ENCODE results near the gene FLT1.

FLT1 gene

DNA sequence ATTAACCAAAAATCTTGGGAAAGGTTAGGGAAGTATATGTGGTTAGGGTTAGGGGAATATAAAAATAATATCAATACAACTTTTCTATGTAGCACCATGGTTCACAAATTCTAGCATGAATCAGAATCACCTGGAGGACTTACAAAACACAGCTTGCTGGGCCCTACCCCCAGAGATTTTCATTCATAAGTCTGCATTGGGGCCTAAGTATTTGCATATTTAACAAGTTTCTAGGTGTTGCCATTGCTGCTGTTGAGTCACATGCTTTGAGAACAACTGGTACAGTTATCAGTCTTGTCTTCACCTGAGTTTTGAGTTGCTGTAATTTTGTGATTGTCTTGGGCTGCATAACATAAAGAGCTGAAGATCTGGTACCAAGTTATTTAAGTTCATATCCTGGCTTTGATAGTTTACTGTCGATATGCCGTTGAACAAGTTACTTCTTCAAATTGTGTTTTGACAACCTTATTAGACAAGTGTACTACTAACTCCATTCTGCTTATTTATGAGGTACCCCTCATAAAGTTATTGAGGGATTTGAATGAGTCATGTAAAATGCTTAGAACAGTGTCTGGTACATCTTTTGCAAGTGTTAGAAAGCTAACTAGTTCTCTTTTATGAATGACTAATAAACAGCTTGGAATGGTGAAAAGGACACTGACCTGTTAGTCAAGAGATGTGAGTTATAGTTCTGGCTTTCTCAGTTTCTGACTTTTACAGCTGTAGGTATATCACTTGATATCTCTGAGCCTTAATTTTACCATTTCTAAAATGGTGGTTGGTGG lies 223.7 kb downstream of the FLT1 start:
- DNase-seq (no peak), ATAC-seq (replicated peaks) (no peak)
- H3K4me1 Mint-ChIP-seq (ENCODE audit: low read depth in 2 of 2) = peaks cover 9 to 23% of the 10 kb centered on the region in 2 donors
- no peak overlapping the region for H3K4me3 Mint-ChIP-seq
- no peaks in the 10 kb centered on the region for H3K9me3 Mint-ChIP-seq
- peaks cover 49% of the 10 kb centered on the region for H3K36me3 Mint-ChIP-seq (ENCODE audit: insufficient read depth)
- no peaks in the 10 kb centered on the region for H3K27me3 Mint-ChIP-seq
- H3K27ac Mint-ChIP-seq = no peak overlapping the region

DNA sequence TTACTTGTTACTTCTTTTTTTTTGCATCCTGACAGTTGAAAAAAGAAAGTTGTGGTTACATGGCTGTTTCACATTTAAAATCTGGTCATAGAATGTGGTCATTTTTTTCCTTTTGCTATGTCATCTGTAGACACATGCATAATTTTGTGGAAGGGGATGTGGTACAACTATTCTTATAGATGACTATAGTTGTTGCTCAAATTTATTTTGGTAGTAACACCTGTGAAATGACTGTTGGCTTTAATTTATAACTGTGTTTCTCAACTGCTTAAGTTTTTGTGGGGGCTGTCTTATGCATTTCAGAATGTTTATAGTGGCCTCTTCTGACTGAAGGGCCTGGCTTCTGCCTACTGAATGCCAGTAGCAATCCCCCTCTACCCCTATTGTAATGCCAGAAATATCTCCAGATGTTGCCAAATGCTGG lies 226.1 kb downstream of the FLT1 start:
- H3K27ac Mint-ChIP-seq = peak overlapping the region; percentile 66 to 84
- H3K4me1 Mint-ChIP-seq (ENCODE audit: low read depth in 2 of 2) = peaks cover 9 to 18% of the 10 kb centered on the region in 2 donors
- H3K4me3 Mint-ChIP-seq = peak overlapping the region in 1 of 2 donors; percentile 18
- DNase-seq (no peak), ATAC-seq (replicated peaks) (peak; percentile 97)
- H3K27me3 Mint-ChIP-seq = no peaks in the 10 kb centered on the region
- no peaks in the 10 kb centered on the region for H3K9me3 Mint-ChIP-seq
- peaks cover 44% of the 10 kb centered on the region for H3K36me3 Mint-ChIP-seq (ENCODE audit: insufficient read depth)

DNA sequence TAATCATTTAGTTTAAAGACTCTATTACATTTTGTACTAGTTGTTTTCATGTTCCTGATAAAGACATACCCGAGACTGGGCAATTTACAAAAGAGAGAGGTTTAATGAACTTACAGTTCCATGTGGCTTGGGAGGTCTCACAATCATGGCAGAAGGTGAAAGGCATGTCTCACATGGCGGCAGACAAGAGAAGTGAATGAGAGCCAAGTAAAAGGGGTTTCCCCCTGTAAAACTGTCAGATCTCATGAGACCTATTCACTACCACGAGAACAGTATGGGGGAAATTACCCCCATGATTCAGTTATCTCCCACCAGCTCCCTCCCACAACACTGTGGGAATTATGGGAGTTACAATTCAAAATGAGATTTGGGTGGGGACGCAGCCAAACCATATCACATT lies 227.4 kb downstream of the FLT1 start:
- peak overlapping the region in 1 of 2 donors; percentile 20 for H3K27ac Mint-ChIP-seq
- H3K36me3 Mint-ChIP-seq (ENCODE audit: insufficient read depth) = peaks cover 45% of the 10 kb centered on the region
- no peaks in the 10 kb centered on the region for H3K27me3 Mint-ChIP-seq

DNA sequence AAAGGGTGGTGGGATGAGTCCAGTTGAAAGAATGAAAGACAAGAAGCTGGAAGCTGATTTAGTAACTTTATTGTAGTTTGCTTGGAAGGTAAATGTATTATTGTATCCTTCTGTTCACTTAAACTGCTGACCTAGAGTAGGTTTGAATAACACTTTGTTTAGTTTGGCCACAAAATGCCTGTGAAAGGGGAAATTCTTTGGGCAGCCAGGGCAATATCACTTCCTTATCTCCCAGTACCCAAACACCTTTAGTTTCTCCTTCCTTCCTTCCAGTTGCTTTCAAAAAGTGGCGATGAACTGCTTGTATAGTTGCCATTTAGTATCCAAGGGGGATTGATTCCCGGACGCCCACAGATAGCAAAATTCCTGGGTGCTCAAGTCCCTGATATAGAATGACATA lies 236.5 kb downstream of the FLT1 start:
- peaks cover 64% of the 10 kb centered on the region for H3K36me3 Mint-ChIP-seq (ENCODE audit: insufficient read depth)
- no peaks in the 10 kb centered on the region for H3K9me3 Mint-ChIP-seq
- H3K27me3 Mint-ChIP-seq = no peaks in the 10 kb centered on the region
- H3K4me1 Mint-ChIP-seq (ENCODE audit: low read depth in 2 of 2) = peaks cover 6 to 18% of the 10 kb centered on the region in 2 donors
- no peak for DNase-seq
- H3K4me3 Mint-ChIP-seq = no peak overlapping the region
- ATAC-seq (replicated peaks) = no peak
- H3K27ac Mint-ChIP-seq = peak overlapping the region in 1 of 2 donors; percentile 83

More for the DNA sequence above, 227.4 kb downstream of the FLT1 start:
- H3K9me3 Mint-ChIP-seq = no peaks in the 10 kb centered on the region
- peaks cover 9 to 18% of the 10 kb centered on the region in 2 donors for H3K4me1 Mint-ChIP-seq (ENCODE audit: low read depth in 2 of 2)
- no peak overlapping the region for H3K4me3 Mint-ChIP-seq
- ATAC-seq (replicated peaks) (no peak), DNase-seq (no peak)

DNA sequence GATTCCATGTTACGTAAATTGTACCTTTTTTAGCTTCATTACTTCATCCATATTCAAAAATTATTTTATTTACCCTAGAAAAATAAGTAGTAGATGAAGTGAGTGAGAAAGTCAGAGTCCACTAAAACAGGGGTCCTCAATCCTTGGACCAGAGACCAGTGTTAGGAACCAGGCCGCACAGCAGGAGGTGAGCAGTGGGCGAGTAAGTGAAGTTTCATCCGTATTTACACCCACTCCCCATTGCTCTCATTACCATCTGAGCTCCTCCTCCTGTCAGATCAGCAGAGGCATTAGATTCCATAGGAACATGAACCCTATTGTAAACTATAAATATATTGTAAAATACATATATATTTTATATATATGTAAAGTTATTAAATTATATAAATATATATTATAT lies 237.6 kb downstream of the FLT1 start:
- Mint-ChIP-seq H3K4me1 (ENCODE audit: low read depth in 2 of 2) (peaks cover 6 to 18% of the 10 kb centered on the region in 2 donors), H3K27me3 (no peaks in the 10 kb centered on the region), H3K27ac (peak overlapping the region in 1 of 2 donors; percentile 0), H3K36me3 (ENCODE audit: insufficient read depth) (peaks cover 59% of the 10 kb centered on the region), H3K9me3 (no peaks in the 10 kb centered on the region), H3K4me3 (no peak overlapping the region)
- ATAC-seq (replicated peaks) = no peak
- no peak for DNase-seq

GRCh38 chr13:28252547-28252946 lies 242.4 kb downstream of the FLT1 start:
- peaks cover 20 to 43% of the 10 kb centered on the region in 2 donors for H3K4me1 Mint-ChIP-seq (ENCODE audit: low read depth in 2 of 2)

GRCh38 chr13:28251466-28251865 lies 243.5 kb downstream of the FLT1 start:
- peak overlapping the region in 1 of 2 donors; percentile 20 for H3K4me3 Mint-ChIP-seq
- H3K27ac Mint-ChIP-seq = peak overlapping the region; percentile 44 to 70
- H3K9me3 Mint-ChIP-seq = no peaks in the 10 kb centered on the region
- peaks cover 22 to 54% of the 10 kb centered on the region in 2 donors for H3K4me1 Mint-ChIP-seq (ENCODE audit: low read depth in 2 of 2)
- H3K36me3 Mint-ChIP-seq (ENCODE audit: insufficient read depth) = peaks cover 33% of the 10 kb centered on the region
- DNase-seq (no peak), ATAC-seq (replicated peaks) (no peak)
- no peaks in the 10 kb centered on the region for H3K27me3 Mint-ChIP-seq

More at GRCh38 chr13:28252547-28252946, 242.4 kb downstream of the FLT1 start:
- DNase-seq (no peak), ATAC-seq (replicated peaks) (no peak)
- Mint-ChIP-seq H3K27ac (peak overlapping the region in 1 of 2 donors; percentile 88), H3K27me3 (no peaks in the 10 kb centered on the region), H3K36me3 (ENCODE audit: insufficient read depth) (peaks cover 37% of the 10 kb centered on the region), H3K4me3 (no peak overlapping the region), H3K9me3 (no peaks in the 10 kb centered on the region)

GRCh38 chr13:28250542-28250941 lies 244.4 kb downstream of the FLT1 start:
- H3K27ac Mint-ChIP-seq = peak overlapping the region in 1 of 2 donors; percentile 28

More at GRCh38 chr13:28250542-28250941, 244.4 kb downstream of the FLT1 start:
- Mint-ChIP-seq H3K36me3 (ENCODE audit: insufficient read depth) (peaks cover 27% of the 10 kb centered on the region), H3K27me3 (no peaks in the 10 kb centered on the region), H3K9me3 (no peaks in the 10 kb centered on the region), H3K4me3 (peak overlapping the region in 1 of 2 donors; percentile 20), H3K4me1 (ENCODE audit: low read depth in 2 of 2) (peaks cover 24 to 57% of the 10 kb centered on the region in 2 donors)
- no peak for ATAC-seq (replicated peaks)
- no peak for DNase-seq
